Fibroblast of upper back skin (primary cell): ENCODE measurements around the gene RARRES2.
"Not testable (repeated sequence)": the region's sequence is repeated elsewhere in the genome, so short reads cannot be mapped to it uniquely, and the experiment has no call there.

Experiments
- DNase-seq: peaks from one replicate; pipeline ENCODE4 v3.0.0-alpha.2; 2013

Gene RARRES2

GRCh38 chr7:150313367-150313809, 28.0 kb downstream of the RARRES2 start:
- DNase-seq: no peak

- peak; percentile 54 for DNase-seq
Measured at GRCh38 chr7:150312649-150313366, 28.6 kb downstream of the RARRES2 start.

- DNase-seq: peak; percentile 40
Measured at GRCh38 chr7:150311711-150312110, 29.7 kb downstream of the RARRES2 start.

- DNase-seq: no peak
Measured at GRCh38 chr7:150311146-150311545, 30.3 kb downstream of the RARRES2 start.

GRCh38 chr7:150308575-150308974, 32.9 kb downstream of the RARRES2 start:
- DNase-seq: no peak

GRCh38 chr7:150307904-150308303, 33.5 kb downstream of the RARRES2 start:
- DNase-seq: no peak

GRCh38 chr7:150307129-150307528, 34.3 kb downstream of the RARRES2 start:
- DNase-seq: no peak

- DNase-seq: not testable (repeated sequence)
Measured at GRCh38 chr7:150306377-150306776, 35.1 kb downstream of the RARRES2 start.

GRCh38 chr7:150305903-150306284, 35.5 kb downstream of the RARRES2 start:
- not testable (repeated sequence) for DNase-seq

- not testable (repeated sequence) for DNase-seq
Measured at GRCh38 chr7:150305259-150305902, 36.0 kb downstream of the RARRES2 start.

GRCh38 chr7:150304499-150305258, 36.8 kb downstream of the RARRES2 start:
- DNase-seq: not testable (repeated sequence)

GRCh38 chr7:150302908-150303310, 38.5 kb downstream of the RARRES2 start:
- peak; percentile 59 for DNase-seq

GRCh38 chr7:150297978-150298377, 43.5 kb downstream of the RARRES2 start:
- DNase-seq: not testable (repeated sequence)

- not testable (repeated sequence) for DNase-seq
Measured at GRCh38 chr7:150296802-150297201, 44.6 kb downstream of the RARRES2 start.

- not testable (repeated sequence) for DNase-seq
Measured at GRCh38 chr7:150295614-150296013, 45.8 kb downstream of the RARRES2 start.

GRCh38 chr7:150295027-150295426, 46.4 kb downstream of the RARRES2 start:
- DNase-seq: not testable (repeated sequence)

GRCh38 chr7:150290317-150290716, 51.1 kb downstream of the RARRES2 start:
- DNase-seq: not testable (repeated sequence)

GRCh38 chr7:150288816-150289215, 52.6 kb downstream of the RARRES2 start:
- not testable (repeated sequence) for DNase-seq
